GM23248 (cell line): ENCODE data around the gene DENND1A.

Experiments used
- EZH2 ChIP-seq: fragments of 200-600 bp; sonication (generic); IDR thresholded peaks from 2 replicates; pipeline ENCODE4 v1.6.1; 2018; ENCODE audit warnings: antibody characterized with exemption, mild to moderate bottlenecking; ENCODE audit not compliant: insufficient read depth, poor library complexity, severe bottlenecking
- EZH2phosphoT487 ChIP-seq: fragments of 200-600 bp; sonication (generic); IDR thresholded peaks from 2 replicates; pipeline ENCODE4 v1.6.1; 2018; ENCODE audit warnings: antibody characterized with exemption, moderate library complexity, mild to moderate bottlenecking, low read depth; ENCODE audit not compliant: insufficient read depth

- TF ChIP-seq EZH2 (no peak), EZH2phosphoT487 (no peak)
Observed at GRCh38 chr9:123528501-123528900, 401.4 kb downstream of the DENND1A start.
